Smooth muscle cell of trachea (primary cell): Measurements from ENCODE around the gene MRPL20. TPM values are rescaled to one million over a fixed set of nuclear protein-coding genes. Genes with fewer than 3 reads are reported as not detected.

Source experiments
- total RNA-seq: library from RNA; depleted of rRNA; stranded (reverse); fragments of >200 nt; gene quantifications from 2 replicates; pipeline ENCODE4 v1.2.1, GENCODE V29; 2014

MRPL20 gene
- 63.5 and 109 TPM in 2 replicates for total RNA-seq

DNA sequence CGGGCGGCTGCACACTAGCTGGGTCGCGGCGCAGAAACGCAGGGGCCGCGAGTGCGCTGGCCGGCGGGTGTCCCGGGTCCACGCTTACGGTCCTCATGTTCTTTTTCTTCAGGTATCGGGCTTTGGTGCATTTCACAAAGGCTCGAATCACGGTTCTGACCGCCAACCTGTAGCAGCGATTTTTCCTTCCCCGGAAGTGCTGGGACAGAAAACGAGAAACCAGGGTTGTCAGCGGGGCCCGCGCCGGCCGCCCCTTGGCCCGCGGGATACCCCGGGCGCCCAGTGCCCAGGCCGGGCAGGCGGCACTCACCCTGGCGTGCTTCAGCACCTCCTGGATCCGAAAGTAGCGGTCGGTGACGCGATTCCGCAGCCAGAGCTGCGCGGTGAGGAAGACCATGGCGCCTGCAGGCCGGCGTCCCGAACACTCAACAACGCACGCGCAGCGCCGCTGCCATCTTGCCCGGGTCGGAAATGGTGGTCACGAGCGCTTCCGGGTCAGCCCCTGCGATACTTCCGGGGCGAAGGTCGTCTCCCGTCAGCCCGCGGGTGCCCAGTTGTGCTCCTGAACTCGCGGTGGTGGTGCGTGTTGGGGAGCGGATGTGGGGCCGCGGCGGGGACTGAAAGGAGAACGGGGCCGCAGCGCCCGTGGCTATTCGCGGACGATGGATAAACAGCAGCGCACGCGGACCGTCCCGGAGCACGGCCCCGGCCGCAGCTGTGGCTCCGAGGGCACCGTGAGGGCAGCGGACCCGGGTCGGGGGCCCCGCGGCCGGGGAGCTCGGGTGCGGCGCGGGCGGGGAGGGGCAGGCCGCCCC is at the start of gene MRPL20:
Gene MRPL20, minus strand, starts transcription at position 473 of the 815 bp plus-strand sequence. Its CDS starts 76 bp downstream, at position 397.

DNA sequence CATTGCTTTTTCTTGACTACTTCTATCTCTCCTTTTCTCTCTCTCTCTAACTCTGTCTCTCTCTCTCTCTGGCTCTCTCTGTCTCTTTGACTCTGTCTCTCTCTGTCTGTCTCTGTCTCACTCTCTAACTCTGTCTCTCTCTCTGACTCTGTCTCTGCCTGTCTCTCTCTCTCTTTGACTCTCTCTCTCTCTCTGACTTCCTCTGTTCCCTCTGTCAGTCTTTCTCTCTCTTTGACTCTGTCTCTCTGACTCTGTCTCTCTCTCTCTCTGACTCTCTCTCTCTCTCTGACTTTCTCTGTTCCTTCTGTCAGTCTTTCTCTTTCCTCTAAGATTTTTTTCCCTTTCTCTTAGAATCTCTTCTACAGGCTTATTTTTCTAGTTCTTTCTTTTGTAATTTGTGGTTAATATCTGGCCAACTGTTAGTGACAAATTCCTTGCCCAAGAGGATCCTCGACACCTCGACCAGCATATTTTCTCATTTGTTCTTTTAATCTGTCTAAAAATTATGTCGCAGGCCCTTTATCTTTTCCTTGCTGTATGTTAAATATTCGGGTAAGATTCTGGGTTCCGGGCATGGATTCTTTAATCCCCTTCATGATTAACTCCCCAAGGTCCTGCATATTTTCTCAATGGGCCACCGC is 42.1 kb upstream of the MRPL20 start, which contains the start of gene ATAD3C:
Gene ATAD3C, plus strand, starts transcription at position 591 of the 641 bp plus-strand sequence. CDS start 995 bp downstream, outside the sequence.

DNA sequence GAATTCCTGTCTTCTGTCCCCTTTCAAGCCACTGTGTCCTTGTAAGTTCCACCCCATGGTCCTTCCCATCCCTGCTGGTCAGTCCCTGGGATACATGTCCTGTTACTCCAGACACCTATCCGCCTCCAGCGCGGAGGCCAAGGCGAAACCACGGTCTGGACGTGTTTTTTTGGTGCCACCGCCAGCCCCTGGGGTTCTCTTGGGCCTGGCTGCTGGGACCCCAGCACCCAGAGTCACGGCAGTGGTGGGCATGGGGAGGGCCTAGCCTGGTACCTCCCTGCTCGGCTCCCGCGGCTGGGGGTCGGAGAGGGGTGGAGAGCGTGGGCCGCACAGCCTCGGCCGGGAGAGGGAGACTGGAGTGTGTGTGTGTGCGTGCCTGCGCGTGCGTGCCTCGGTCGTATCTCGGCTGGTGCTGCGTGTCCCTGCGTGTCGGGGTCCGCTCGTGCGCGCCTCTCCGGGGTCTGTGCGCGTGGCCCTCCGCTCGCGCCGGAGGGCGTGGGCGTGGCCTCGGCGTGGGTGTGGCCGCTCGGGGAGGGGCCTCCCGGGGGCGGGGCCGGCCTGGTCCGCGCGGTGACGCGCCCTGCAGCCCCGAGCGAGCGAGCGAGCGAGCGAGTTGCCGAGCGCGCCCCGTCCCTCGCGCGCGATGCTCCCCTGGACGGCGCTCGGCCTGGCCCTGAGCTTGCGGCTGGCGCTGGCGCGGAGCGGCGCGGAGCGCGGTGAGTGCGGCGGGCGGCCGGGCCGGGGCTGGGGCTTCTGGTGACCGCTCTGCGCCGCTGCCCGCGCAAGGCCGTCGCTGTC is 28.2 kb upstream of the MRPL20 start, which contains the start of gene VWA1:
Gene VWA1, plus strand, starts transcription at position 585 of the 798 bp plus-strand sequence. Its CDS starts 59 bp downstream, at position 644.

DNA sequence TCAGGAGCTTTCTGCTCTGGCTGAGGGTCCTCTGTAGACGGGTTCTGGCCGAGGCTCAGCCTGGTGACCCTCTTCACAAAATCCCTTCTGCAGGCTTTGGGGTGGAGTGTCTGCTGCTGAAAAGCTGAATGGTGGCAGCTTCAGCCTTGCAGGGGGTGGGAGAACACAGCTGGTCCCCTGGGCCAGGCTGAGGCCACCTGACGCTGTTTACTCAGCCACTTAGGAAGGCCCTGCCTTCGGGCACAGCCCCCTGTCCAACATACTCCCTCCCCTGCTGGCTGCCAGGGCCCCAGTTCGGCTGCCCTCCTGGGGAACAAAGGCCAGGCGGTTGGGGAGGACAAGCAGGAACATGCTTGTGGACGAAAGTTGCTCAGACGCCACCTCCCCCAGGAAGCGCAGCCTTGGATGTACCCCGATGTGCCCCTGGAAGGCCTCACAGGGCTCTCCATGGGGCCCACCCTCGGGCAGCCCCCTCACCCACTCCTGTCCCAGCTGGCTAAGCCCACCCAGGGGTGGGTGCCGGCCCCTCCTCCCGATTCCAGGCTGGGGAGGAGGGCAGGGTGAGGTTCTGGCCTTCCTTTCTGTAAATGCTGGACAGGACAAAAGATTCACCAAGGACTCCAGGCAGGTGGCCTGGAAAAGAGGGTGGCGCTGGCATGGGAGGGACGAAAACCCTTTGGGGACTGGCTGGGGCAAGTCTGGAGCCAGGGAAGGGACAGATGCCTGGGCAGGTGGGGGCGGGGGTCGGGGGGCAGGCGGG is 14.2 kb upstream of the MRPL20 start, which contains the start of gene ANKRD65:
Gene ANKRD65, minus strand, starts transcription at position 130 of the 760 bp plus-strand sequence. CDS start 271 bp downstream, outside the sequence.

DNA sequence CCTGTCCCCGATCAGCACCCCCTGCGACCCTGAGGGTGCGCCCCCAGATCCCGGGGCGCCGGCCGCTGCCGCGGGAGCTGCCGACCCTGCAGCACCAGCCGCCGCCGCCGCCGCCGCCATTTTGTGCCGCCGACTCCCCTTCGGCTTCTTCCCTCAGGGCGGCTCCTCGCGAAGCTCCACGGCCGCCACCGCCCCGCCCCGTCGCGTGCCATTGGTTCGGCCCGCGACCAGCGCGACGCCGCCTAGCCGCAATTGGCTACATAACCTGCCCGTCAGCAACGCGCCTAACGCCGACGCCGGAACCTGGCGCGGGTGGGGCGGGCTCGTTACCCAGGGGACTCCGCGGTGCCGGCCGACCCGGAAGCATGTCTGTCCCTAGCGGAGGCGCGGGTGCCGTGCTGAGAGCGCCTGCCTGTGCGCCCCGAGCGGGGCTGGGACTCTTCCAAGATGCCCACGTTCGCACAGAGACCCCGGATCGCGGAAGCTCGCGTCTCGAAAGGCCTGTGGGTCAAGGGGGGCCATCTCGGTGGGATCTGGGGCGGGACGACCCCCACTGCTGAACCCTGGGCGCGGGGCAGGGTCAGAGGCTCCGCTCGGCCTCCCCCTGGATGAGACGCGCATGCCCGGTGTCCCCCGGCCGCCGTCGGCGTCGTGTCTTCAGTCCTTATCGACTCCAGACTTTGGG is 7.8 kb downstream of the MRPL20 start, which contains the start of gene CCNL2:
Gene CCNL2, minus strand, starts transcription at position 149 of the 685 bp plus-strand sequence. Its CDS starts 29 bp downstream, at position 120.

DNA sequence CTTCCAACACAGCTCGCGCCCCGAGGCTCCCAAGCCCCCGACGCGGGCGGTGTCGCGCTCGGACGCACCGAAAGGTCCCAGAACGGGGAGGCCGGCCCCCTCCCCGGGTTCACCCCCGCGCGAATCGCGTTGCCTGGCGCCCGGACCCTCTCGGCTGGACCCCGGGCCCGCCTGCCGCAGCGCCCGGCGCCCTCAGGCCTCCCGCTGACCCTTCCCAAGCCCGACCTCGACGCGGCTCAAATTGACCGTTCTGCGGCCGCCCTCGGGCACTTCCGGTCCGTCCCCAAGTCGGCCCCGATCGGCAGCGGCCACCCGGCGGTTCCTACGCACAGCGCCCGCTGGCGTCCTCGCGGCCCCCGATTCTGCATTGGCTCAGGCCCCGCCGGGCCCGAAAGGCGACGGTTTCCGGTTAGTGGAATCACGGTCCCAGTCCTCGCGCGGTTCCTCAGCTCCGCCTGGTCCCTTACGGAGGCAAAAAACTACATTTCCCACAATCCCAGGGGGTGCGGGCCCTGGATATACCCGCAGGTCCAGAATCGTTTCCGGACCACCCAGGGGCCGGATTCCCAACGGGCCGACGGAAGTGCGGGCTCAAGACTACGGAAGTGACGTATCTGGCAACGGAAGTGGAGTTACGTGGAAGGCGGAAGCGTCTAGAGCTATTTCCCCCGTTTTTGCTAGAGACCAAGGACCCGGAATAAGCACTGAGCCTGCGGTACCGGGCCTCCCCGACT is 32.0 kb downstream of the MRPL20 start, which contains the start of gene AURKAIP1:
Gene AURKAIP1, minus strand, starts transcription at position 279 of the 734 bp plus-strand sequence. CDS start 451 bp downstream, outside the sequence.

DNA sequence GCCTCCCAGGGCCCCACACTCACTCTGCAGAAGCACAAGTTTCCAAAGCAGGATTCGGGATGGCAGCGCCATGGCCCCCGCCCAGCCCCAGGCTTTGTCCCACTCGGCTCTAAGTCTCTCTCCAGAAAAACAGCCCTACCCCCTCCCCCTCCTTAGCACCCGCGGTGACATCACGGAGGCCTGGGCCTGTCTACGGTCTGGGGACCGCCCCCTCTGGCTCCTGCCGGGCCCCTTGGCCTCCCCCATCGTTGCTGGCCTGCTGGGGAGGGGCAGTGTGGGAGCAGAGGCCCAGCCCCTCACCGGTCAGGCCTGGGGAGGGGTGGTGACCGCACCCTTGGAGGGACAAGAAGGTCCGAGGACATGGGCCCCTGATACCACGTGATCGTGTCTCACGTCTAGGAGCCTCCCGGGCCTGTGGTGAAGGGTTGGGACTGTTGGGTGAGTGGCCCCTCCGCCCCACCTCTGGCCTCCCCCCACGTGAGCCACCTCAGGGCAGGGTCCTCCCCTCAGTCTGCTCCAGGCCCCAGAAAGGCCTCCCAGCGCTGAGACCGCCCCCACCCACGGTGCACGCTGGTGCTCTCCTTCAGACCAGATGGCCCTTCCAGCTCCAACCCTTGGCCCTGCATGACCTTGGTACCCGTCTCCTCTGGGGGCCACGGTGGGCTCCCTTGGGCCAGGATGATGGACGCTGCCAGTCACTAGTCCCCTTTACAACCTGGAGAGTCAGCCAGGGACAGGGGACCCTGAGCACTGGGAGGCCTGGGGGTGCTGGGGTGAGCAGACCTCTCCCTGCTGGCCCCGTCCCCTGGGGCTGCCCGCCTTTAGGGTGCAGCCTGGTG is 48.4 kb downstream of the MRPL20 start, which contains the start of gene MXRA8:
Gene MXRA8, minus strand, starts transcription at position 123 of the 839 bp plus-strand sequence. Its CDS starts 51 bp downstream, at position 72.

Other genes with a start within 250 kb of the MRPL20 start
- gene TTLL10, start 233.4 kb downstream of the MRPL20 start, total RNA-seq = not detected in 2 replicates
- 0.33 and 0.44 TPM in 2 replicates for gene TNFRSF18, start 200.7 kb downstream of the MRPL20 start, total RNA-seq
- gene TNFRSF4, start 193.1 kb downstream of the MRPL20 start, total RNA-seq = under 0.01 and 0.17 TPM in 2 replicates
- 137 and 202 TPM in 2 replicates for gene SDF4, start 175.3 kb downstream of the MRPL20 start, total RNA-seq
- gene B3GALT6, start 175.1 kb downstream of the MRPL20 start, total RNA-seq = 25.5 and 38.4 TPM in 2 replicates
- 2.5 and 5.1 TPM in 2 replicates for gene C1QTNF12, start 160.6 kb downstream of the MRPL20 start, total RNA-seq
- gene UBE2J2, start 133.4 kb downstream of the MRPL20 start, total RNA-seq = 48.3 and 110 TPM in 2 replicates
- 2.5 and 4.3 TPM in 2 replicates for gene SCNN1D, start 126.9 kb downstream of the MRPL20 start, total RNA-seq
- 74.6 and 80.6 TPM in 2 replicates for gene ACAP3, start 99.4 kb downstream of the MRPL20 start, total RNA-seq
- gene PUSL1, start 98.7 kb downstream of the MRPL20 start, total RNA-seq = 18.2 and 30.3 TPM in 2 replicates
- 62.8 and 67.6 TPM in 2 replicates for gene INTS11, start 82.6 kb downstream of the MRPL20 start, total RNA-seq
- 8.9 and 22.3 TPM in 2 replicates for gene CPTP, start 82.5 kb downstream of the MRPL20 start, total RNA-seq
- 0.15 and 0.50 TPM in 2 replicates for gene TAS1R3, start 76.0 kb downstream of the MRPL20 start, total RNA-seq
- 81.9 and 138 TPM in 2 replicates for gene DVL1, start 57.9 kb downstream of the MRPL20 start, total RNA-seq
- gene MXRA8, start 48.7 kb downstream of the MRPL20 start, total RNA-seq = 534 and 638 TPM in 2 replicates
- 109 and 137 TPM in 2 replicates for gene AURKAIP1, start 32.1 kb downstream of the MRPL20 start, total RNA-seq
- gene CCNL2, start 8.0 kb downstream of the MRPL20 start, total RNA-seq = 140 and 163 TPM in 2 replicates
- 2.8 and 4.2 TPM in 2 replicates for gene ANKRD65, start 14.0 kb upstream of the MRPL20 start, total RNA-seq
- 5.2 and 9.6 TPM in 2 replicates for gene VWA1, start 28.4 kb upstream of the MRPL20 start, total RNA-seq
- gene ATAD3C, start 42.4 kb upstream of the MRPL20 start, total RNA-seq = under 0.01 TPM in 1 of 2 replicates, not detected in the other
- 15.0 and 15.1 TPM in 2 replicates for gene ATAD3B, start 64.5 kb upstream of the MRPL20 start, total RNA-seq
- 25.1 and 32.7 TPM in 2 replicates for gene ATAD3A, start 104.9 kb upstream of the MRPL20 start, total RNA-seq
- gene TMEM240, start 133.3 kb upstream of the MRPL20 start, total RNA-seq = 4.5 and 5.5 TPM in 2 replicates
- gene SSU72, start 167.6 kb upstream of the MRPL20 start, total RNA-seq = 84.6 and 87.3 TPM in 2 replicates
- 1.6 and 4.1 TPM in 2 replicates for gene FNDC10, start 192.8 kb upstream of the MRPL20 start, total RNA-seq
- gene MIB2, start 208.2 kb upstream of the MRPL20 start, total RNA-seq = 49.2 and 125 TPM in 2 replicates
- 2.5 and 8.3 TPM in 2 replicates for gene MMP23B, start 224.9 kb upstream of the MRPL20 start, total RNA-seq